Fibroblast of gingiva (primary cell): ENCODE measurements around the gene PMCH.
"Not testable (repeated sequence)": the region's sequence is repeated elsewhere in the genome, so short reads cannot be mapped to it uniquely, and the experiment has no call there.

ENCODE experiments used
- DNase-seq: peaks from one replicate; pipeline ENCODE4 v3.0.0-alpha.2; 2011; ENCODE audit warnings: low read depth

The PMCH gene

GRCh38 chr12:102197789-102198188 lies at the start of gene PMCH:
Gene PMCH (minus strand): TSS chr12:102197833. CDS start chr12:102197770, 63 bp downstream.
- no peak for DNase-seq

- DNase-seq: not testable (repeated sequence)
Observed at GRCh38 chr12:102240859-102241258, 43.2 kb upstream of the PMCH start.

- DNase-seq: peak; percentile 13
Observed at GRCh38 chr12:102234599-102234998, 37.0 kb upstream of the PMCH start.

DNA sequence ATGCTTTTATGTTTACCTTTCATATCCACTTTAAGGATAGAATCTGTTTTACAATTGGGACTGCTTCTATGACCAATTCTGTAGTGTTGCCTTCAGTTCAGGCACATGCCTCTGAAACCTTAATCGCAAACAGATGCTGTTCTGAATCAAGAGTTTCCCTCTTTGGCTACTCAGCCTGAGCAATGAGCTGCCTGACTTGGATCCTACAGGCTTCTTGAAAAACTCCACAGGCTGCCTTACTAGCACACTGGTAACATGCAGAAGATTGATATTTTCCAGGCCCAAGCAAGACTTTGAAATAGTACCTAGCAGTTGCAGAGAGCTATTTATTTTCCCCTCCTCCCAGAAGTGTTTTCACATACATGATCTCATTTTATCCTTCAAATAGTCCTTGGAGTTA lies 34.8 kb upstream of the PMCH start:
- peak; percentile 74 for DNase-seq

DNA sequence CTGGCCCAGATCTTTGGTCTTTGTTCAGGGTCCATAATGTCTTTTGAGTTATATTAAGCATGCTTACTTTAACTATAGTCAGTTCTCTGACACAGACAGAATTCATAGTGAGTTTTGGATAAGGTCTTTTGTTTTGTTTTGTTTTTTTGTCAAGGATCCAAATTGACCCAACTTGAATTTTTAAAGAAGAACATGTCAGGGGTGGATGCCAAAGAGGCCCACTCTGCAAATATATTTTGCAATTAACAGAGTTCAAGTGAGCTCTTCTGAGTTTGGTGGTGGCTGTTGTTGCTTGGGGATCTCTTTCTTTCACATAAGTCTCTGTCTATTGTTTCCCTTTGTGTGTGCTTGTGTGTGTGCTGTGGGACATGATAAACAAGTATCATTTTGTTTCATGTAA lies 34.4 kb upstream of the PMCH start:
- no peak for DNase-seq

DNA sequence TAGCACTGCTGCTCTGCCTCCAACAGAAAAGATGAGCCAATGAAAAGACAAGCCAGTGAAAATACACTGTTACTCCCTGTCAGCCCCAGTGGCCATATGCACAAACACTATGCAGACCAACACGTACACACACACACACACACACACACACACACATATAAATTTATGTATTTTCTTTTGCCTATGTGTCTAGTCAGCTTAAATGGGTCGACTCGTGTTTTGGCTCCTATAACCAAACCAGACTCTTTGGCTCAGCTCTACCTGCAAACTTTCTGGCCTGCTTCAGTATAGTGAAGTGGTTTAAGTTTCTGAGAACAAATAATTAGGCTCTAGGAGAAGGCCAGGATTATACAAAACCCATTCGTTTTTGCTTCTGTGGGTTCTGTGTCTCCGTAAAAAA lies 30.3 kb upstream of the PMCH start:
- no peak for DNase-seq

DNA sequence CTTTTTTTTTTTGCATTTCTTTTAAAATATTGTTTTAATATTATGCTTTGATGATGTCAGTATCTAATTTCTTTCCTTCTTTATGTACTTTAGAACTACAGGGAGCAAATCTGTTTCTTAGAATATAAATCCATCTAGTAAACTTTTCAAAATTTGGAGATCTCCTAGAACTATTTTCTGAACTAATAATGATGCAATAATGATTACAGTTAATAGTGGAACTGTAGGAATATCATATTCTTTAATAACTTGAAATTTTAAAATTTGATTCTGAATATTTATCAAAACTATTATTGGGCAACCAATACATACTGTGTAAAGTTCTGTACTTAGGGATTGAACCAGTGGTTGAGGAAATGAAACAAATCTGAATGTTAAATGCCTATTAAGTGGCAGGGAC lies 23.1 kb upstream of the PMCH start:
- no peak for DNase-seq

DNA sequence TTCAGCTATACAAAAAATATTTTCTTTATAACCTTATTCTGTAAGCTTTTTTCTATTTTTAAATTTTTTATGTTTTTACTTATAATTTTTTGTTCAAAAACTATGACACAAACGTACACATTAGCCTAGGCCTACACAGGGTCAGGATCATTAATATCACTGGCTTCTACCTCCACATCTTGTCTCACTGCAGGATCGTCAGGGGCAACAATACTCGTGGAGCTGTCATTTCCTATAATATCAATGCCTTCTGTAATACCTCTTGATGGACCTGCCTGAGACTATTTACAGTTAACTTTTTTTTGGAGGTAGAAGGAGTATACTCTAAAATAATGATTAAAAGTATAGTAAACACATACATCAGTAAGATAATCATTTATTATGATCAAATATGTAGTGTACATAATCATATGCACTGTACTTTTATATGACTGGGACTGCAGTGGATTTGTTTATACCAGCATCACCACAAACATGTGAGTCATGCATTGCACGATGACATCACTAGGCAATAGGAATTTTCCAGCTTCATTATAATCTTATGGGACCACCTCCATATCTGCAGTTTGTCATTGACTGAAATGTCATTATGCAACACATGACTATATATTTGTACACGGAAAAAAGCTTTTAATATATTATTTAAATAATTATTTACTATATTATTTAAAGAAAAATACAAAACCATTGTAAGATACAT lies 18.5 kb upstream of the PMCH start:
- DNase-seq: peak; percentile 56

GRCh38 chr12:102204025-102204424 lies 6.4 kb upstream of the PMCH start:
- no peak for DNase-seq

DNA sequence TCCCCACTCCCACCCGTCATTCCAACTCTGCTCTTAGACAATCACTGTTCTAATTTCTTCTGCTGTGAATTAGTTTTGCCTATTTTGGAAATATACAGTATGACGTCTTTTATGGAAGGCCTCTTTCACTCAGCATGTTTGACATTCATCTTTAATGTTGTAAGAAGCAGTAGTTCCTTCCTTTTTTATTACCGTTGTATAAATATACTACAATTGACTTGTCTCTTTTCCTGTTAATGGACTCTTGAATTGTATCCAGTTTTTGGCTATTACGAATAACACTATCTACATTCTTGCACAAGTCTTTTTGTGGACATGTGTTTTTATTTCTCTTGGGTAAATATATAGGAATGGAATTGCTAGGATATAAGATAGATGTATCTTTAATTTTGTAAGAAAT lies 4.9 kb upstream of the PMCH start:
- no peak for DNase-seq

- DNase-seq: no peak
Observed at GRCh38 chr12:102201436-102202061, 3.9 kb upstream of the PMCH start.

- no peak for DNase-seq
Observed at GRCh38 chr12:102195826-102196225, 1.8 kb downstream of the PMCH start.

DNA sequence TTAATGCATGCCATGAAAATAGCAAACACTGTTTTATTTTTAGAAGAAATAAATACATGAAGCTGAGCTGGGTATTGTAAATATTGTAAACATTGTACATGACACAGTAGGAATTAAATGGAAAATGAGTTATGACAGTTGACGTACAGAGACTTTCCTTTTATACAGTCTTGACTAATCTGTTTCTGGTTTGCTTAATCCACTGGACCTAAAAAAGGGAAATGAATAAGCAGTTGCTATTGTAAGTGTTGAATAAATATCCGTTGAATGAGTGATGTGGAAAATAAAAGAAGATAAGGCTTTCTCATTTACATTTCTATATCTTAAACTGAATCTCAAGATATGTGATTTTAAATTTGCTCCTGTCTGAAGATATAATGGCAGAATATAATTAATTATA lies 15.0 kb downstream of the PMCH start:
- no peak for DNase-seq

DNA sequence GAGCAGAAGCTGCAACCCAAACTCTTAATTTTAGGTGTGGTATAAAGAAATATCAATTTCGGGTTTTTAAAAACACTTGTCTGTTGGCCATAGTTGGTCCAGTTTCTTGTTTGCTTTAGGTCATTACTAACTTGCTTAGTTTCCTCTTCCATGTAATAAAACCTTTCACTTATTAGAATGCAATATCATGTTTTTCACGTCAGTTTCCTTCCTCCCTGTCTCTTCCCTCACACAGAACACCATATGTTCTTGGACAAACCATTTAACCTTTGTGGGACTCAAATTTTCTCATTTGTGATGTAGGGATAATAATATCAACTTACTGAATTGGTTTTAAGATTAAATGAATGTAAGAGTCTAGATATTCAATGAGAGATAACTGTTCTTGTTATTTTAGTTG lies 22.9 kb downstream of the PMCH start:
- DNase-seq: no peak

- no peak for DNase-seq
Observed at GRCh38 chr12:102174117-102174516, 23.5 kb downstream of the PMCH start.

DNA sequence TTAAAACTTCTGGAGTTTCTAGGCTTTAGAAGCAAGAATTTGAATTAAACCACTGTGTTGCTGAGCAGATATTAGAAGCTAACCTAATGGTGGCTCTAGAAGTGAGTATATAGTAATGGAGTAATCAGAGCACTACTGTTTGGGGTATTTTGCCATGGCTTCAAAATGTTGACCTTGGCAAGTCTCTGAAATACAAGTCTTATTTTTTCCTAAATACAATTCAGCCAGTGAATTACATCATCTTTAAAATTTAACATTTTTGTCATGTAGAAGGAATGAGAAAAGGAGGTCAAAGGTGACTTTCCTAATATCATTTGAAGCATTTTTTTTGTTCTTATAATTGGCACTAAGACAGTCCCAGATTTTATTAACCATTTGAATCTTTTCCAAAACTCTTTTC lies 25.2 kb downstream of the PMCH start:
- DNase-seq: peak; percentile 88

GRCh38 chr12:102171951-102172350 lies 25.7 kb downstream of the PMCH start:
- DNase-seq: peak; percentile 2

DNA sequence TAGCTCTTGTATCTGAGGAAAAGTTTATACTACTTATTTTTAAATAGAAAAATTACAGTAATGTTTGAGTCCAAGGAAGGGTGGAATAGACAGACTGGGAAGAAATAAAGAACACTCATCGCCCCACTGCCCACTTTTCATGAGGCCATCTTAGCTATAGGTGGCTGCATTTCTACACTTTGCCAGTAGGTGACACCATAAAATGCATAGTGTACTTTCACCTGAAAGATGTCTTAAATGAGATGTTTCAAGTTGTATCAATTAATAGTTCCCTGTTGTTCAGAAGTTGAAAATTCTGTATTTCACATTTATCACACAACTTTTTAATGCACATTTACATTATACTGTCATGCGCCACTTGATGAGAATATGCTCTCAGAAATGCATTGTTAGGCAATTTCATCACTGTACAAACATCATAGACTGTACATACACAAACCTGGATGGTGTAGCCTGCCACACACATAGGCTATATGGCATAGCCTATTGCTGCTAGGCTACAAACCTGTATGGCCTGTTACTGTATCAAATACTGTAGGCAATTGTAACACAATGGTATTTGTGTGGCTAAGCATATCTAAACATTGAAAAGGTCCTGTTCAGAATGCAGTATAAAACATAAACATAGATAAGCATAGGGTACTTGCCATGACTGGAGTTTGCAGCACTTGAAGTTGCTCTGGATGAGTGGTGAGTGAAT lies 27.6 kb downstream of the PMCH start:
- DNase-seq: peak; percentile 12

DNA sequence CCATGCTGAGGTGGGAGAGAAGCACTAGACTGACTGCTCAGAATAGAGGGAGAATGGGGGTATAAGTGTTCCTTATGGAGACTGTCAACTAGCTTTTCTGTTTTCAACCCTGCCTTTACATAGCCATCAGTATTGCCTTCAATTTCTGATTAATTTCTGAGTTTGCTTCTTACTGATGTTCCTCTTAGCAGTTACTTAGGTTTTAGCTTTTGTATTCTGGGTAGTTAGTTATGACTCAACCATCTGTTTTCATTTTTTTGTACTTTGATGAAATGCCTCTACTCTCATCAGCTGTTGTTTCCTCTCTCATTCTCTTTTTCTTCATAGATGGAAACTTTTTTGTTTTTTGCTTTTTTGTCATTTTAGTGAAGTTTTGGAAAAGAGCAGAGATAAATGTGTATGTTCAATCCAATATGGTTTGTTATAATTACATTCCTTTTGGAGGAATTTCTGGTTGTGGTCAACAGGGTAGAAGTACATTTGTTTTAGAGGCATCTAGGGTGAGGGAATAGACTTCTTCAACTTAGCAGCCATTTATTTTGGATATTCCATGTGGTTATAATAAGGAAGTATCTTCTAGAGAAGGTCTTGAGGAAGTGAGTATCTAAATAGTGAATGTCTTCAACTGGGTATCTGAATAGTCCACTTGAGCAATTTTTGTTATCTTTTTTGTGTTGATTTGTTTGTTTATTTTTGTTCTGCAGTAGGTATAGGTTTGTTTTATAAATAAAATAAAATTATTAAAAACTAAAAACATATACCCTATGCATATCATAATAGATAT lies 29.6 kb downstream of the PMCH start:
- DNase-seq: peak; percentile 29

GRCh38 chr12:102163383-102163782 lies 34.2 kb downstream of the PMCH start:
- DNase-seq: no peak

GRCh38 chr12:102155206-102155605 lies 42.4 kb downstream of the PMCH start:
- not testable (repeated sequence) for DNase-seq

DNA sequence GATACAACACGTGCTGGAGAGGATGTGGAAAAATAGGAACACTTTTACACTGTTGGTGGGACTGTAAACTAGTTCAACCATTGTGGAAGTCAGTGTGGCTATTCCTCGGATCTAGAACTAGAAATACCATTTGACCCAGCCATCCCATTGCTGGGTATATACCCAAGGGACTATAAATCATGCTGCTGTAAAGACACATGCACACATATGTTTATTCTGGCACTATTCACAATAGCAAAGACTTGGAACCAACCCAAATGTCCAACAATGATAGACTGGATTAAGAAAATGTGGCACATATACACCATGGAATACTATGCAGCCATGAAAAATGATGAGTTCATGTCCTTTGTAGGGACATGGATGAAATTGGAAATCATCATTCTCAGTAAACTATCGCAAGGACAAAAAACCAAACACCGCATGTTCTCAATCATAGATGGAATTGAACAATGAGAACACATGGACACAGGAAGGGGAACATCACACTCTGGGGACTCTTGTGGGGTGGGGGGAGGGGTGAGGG lies 50.5 kb downstream of the PMCH start:
- not testable (repeated sequence) for DNase-seq
